Astrocyte (in vitro differentiated cells and primary cell): ENCODE data around the gene NDUFAB1. TPM values are rescaled to one million over a fixed set of nuclear protein-coding genes. Genes with fewer than 3 reads are reported as not detected.
A peak's percentile ranks its signal among the peaks of the same experiment; 100 is the strongest.

Experiments
- DNase-seq: peaks from one replicate; pipeline ENCODE4 v3.0.0-alpha.2; 2010; ENCODE audit warnings: low read depth
- FAIRE-seq: peaks from 2 replicates; lab custom pipeline; 2011; peaks lifted over from hg19 to GRCh38; lab: Jason Lieb, UNC
- H2AFZ ChIP-seq: 2 replicates; pipeline ENCODE4 v1.6.0; 2012; ENCODE audit warnings: low read depth, low read length, inconsistent platforms
- H3K27ac ChIP-seq: 2 replicates; pipeline ENCODE4 v1.5.1; 2011; ENCODE audit warnings: low read depth, low read length, inconsistent platforms
- H3K27me3 ChIP-seq: 2 replicates; pipeline ENCODE4 v1.6.0; 2011; ENCODE audit warnings: low read length, inconsistent platforms; ENCODE audit not compliant: insufficient read depth
- H3K36me3 ChIP-seq: 2 replicates; pipeline ENCODE4 v1.5.1; 2011; ENCODE audit warnings: low read length, inconsistent platforms; ENCODE audit not compliant: insufficient read depth
- H3K4me1 ChIP-seq: 2 replicates; pipeline ENCODE4 v1.5.1; 2011; ENCODE audit warnings: low read length, inconsistent platforms; ENCODE audit not compliant: insufficient read depth
- H3K4me2 ChIP-seq: 2 replicates; pipeline ENCODE4 v1.6.0; 2012; ENCODE audit warnings: low read length, inconsistent platforms
- H3K4me3 ChIP-seq: 2 replicates; pipeline ENCODE4 v1.5.1; 2011; ENCODE audit warnings: low read depth, mild to moderate bottlenecking, low read length, inconsistent platforms; ENCODE audit not compliant: insufficient read depth
- H3K79me2 ChIP-seq: 2 replicates; pipeline ENCODE4 v1.6.0; 2012; ENCODE audit warnings: mild to moderate bottlenecking, low read length, inconsistent platforms; ENCODE audit not compliant: insufficient read depth
- H3K9ac ChIP-seq: 2 replicates; pipeline ENCODE4 v1.6.0; 2012; ENCODE audit warnings: mild to moderate bottlenecking, low read length, inconsistent platforms
- H3K9me3 ChIP-seq: 2 replicates; pipeline ENCODE4 v1.5.1; 2012; ENCODE audit warnings: low read depth, mild to moderate bottlenecking, low read length, inconsistent platforms; ENCODE audit not compliant: insufficient read depth
- H4K20me1 ChIP-seq: 2 replicates; pipeline ENCODE4 v1.6.0; 2012; ENCODE audit warnings: low read length, inconsistent platforms; ENCODE audit not compliant: insufficient read depth
- H3K27ac Mint-ChIP-seq: one replicate; pipeline ENCODE4 v1.8.0; 2021; ENCODE audit warnings: mild to moderate bottlenecking, mixed read lengths; ENCODE audit not compliant: unreplicated experiment
- H3K27me3 Mint-ChIP-seq: one replicate; pipeline ENCODE4 v1.8.0; 2021; ENCODE audit warnings: low read depth, mixed read lengths; ENCODE audit not compliant: unreplicated experiment
- H3K36me3 Mint-ChIP-seq: one replicate; pipeline ENCODE4 v1.8.0; 2021; ENCODE audit warnings: low read depth, mixed read lengths; ENCODE audit not compliant: unreplicated experiment
- H3K4me1 Mint-ChIP-seq: one replicate; pipeline ENCODE4 v1.8.0; 2021; ENCODE audit warnings: low read depth, mixed read lengths; ENCODE audit not compliant: unreplicated experiment
- H3K4me3 Mint-ChIP-seq: one replicate; pipeline ENCODE4 v1.8.0; 2021; ENCODE audit warnings: mild to moderate bottlenecking, moderate library complexity, mixed read lengths; ENCODE audit not compliant: unreplicated experiment
- H3K9me3 Mint-ChIP-seq: one replicate; pipeline ENCODE4 v1.8.0; 2021; ENCODE audit warnings: mild to moderate bottlenecking, mixed read lengths; ENCODE audit not compliant: unreplicated experiment
- CTCF ChIP-seq: IDR thresholded peaks from 2 replicates; pipeline ENCODE4 v1.5.1; 2011; ENCODE audit warnings: low read depth, mild to moderate bottlenecking, inconsistent platforms, low read length, moderate library complexity; ENCODE audit not compliant: insufficient read depth
- EZH2 ChIP-seq: IDR thresholded peaks from 2 replicates; pipeline ENCODE4 v1.6.1; 2012; ENCODE audit warnings: mild to moderate bottlenecking, low read length, inconsistent platforms; ENCODE audit not compliant: insufficient read depth
- total RNA-seq: library from RNA; stranded (reverse); gene quantifications from 2 replicates; pipeline ENCODE4 v1.2.1, GENCODE V29; 2021

The NDUFAB1 gene
- total RNA-seq, 1 donor from 2014 or later = 92.5 TPM

DNA sequence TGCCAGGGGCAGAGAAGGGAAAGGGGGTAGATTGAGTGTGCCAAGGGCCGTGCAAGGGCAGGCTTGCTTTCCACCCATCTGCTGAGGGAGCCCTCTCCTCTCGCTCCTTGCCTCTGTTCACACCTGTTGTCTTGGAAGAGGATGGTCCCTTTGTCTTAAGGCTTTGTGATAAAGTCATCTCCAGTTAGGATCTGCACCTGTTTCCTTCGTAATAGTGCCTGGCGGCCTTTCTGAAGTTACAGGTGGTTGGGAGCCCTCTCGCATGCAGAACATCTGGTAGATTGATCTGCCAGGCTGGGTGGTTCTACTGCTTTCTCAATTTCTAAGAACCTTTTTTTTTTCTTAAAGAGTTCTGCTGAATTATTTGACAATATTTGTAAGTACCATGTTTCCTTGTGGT, 22.3 kb downstream of the NDUFAB1 start:
- DNase-seq (no peak), FAIRE-seq (no peak)
- H3K79me2 ChIP-seq = peaks cover 1% of the 10 kb centered on the region
- H3K4me1 Mint-ChIP-seq = no peaks in the 10 kb centered on the region
- H3K4me2 ChIP-seq = no peak overlapping the region
- no peak overlapping the region for H3K4me3 ChIP-seq
- no peak overlapping the region for H3K27ac Mint-ChIP-seq
- peaks cover 33% of the 10 kb centered on the region for H3K36me3 ChIP-seq
- TF ChIP-seq CTCF = no peak
- TF ChIP-seq EZH2 = no peak
- no peaks in the 10 kb centered on the region for H3K9me3 Mint-ChIP-seq
- no peak overlapping the region for H3K4me3 Mint-ChIP-seq
- H2AFZ ChIP-seq = no peak overlapping the region
- H3K36me3 Mint-ChIP-seq = peaks cover 13% of the 10 kb centered on the region
- H3K27me3 Mint-ChIP-seq = no peaks in the 10 kb centered on the region
- no peak overlapping the region for H3K27ac ChIP-seq
- H3K9me3 ChIP-seq = no peaks in the 10 kb centered on the region
- no peak overlapping the region for H3K9ac ChIP-seq
- no peaks in the 10 kb centered on the region for H3K27me3 ChIP-seq
- peaks cover 52% of the 10 kb centered on the region for H4K20me1 ChIP-seq
- H3K4me1 ChIP-seq = no peaks in the 10 kb centered on the region

GRCh38 chr16:23572394-23572793, 23.7 kb downstream of the NDUFAB1 start:
- Mint-ChIP-seq H3K4me3 (no peak overlapping the region), H3K4me1 (no peaks in the 10 kb centered on the region), H3K36me3 (peaks cover 14% of the 10 kb centered on the region), H3K9me3 (no peaks in the 10 kb centered on the region), H3K27me3 (no peaks in the 10 kb centered on the region), H3K27ac (peak overlapping the region; percentile 28)
- TF ChIP-seq EZH2 (no peak), CTCF (no peak)
- H3K4me3 ChIP-seq = no peak overlapping the region
- peaks cover 4% of the 10 kb centered on the region for H3K79me2 ChIP-seq
- H3K9ac ChIP-seq = no peak overlapping the region
- H3K9me3 ChIP-seq = no peaks in the 10 kb centered on the region
- H3K36me3 ChIP-seq = peaks cover 35% of the 10 kb centered on the region
- no peak overlapping the region for H2AFZ ChIP-seq
- H3K4me1 ChIP-seq = no peaks in the 10 kb centered on the region
- no peak overlapping the region for H3K27ac ChIP-seq
- no peaks in the 10 kb centered on the region for H3K27me3 ChIP-seq
- no peak for FAIRE-seq
- H3K4me2 ChIP-seq = no peak overlapping the region
- peaks cover 61% of the 10 kb centered on the region for H4K20me1 ChIP-seq
- DNase-seq = no peak

GRCh38 chr16:23571895-23572294, 24.2 kb downstream of the NDUFAB1 start:
- no peak overlapping the region for H3K4me3 Mint-ChIP-seq
- peaks cover 16% of the 10 kb centered on the region for H3K36me3 Mint-ChIP-seq
- H3K36me3 ChIP-seq = peaks cover 40% of the 10 kb centered on the region

More at GRCh38 chr16:23571895-23572294, 24.2 kb downstream of the NDUFAB1 start:
- Mint-ChIP-seq H3K4me1 (no peaks in the 10 kb centered on the region), H3K27me3 (no peaks in the 10 kb centered on the region), H3K9me3 (no peaks in the 10 kb centered on the region), H3K27ac (no peak overlapping the region)
- H3K79me2 ChIP-seq = peaks cover 4% of the 10 kb centered on the region
- no peaks in the 10 kb centered on the region for H3K9me3 ChIP-seq
- no peak overlapping the region for H3K4me2 ChIP-seq
- FAIRE-seq = no peak
- no peaks in the 10 kb centered on the region for H3K27me3 ChIP-seq
- no peak overlapping the region for H2AFZ ChIP-seq
- H3K9ac ChIP-seq = no peak overlapping the region
- TF ChIP-seq EZH2 (no peak), CTCF (no peak)
- no peaks in the 10 kb centered on the region for H3K4me1 ChIP-seq
- DNase-seq = no peak
- H3K4me3 ChIP-seq = no peak overlapping the region
- H4K20me1 ChIP-seq = peaks cover 61% of the 10 kb centered on the region
- no peak overlapping the region for H3K27ac ChIP-seq
